HG03442 (cell line): ENCODE results near the gene WNK2.
"Not testable (repeated sequence)": the region's sequence is repeated elsewhere in the genome, so short reads cannot be mapped to it uniquely, and the experiment has no call there.

Source experiments
- ATAC-seq: cut with Tn5 transposase; IDR thresholded peaks from one replicate; pipeline ENCODE4 v1.9.1; 2021; ENCODE audit warnings: mild to moderate bottlenecking, moderate library complexity; ENCODE audit not compliant: unreplicated experiment

WNK2 gene

DNA sequence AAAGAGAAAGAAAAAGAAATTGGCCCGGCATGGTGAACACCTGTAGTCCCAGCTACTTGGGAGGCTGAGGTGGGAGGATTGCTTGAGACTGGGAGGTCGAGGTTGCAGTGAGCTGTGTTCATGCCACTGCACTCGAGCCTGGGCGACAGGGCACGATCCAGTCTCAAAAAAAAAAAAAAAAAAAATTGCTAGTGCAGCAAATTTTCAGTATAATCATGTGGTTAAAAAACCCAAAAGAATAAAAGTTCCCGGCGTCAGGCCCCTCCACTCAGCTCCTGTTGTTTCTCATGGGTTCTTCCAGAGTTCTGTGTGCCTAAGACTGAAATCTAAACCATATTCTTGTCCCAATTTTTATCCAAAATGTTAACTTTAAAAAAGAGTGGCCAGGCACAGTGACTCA is 49.1 kb downstream of the WNK2 start:
- ATAC-seq: no peak

DNA sequence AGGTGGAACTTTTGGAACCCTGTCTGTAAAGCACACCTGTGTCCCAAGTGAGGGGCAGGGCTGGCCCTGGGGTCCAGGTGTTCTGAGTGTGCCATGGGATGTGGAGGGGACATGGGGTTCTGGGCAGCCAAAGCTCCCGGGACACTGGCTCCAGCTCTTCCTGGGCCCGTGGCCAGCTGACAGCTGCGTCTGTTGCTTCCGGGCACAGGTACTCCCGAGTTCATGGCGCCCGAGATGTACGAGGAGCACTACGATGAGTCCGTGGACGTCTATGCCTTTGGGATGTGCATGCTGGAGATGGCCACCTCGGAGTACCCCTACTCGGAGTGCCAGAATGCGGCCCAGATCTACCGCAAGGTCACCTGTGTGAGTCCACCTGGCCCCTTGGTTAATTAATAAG is 50.7 kb downstream of the WNK2 start:
- no peak for ATAC-seq

DNA sequence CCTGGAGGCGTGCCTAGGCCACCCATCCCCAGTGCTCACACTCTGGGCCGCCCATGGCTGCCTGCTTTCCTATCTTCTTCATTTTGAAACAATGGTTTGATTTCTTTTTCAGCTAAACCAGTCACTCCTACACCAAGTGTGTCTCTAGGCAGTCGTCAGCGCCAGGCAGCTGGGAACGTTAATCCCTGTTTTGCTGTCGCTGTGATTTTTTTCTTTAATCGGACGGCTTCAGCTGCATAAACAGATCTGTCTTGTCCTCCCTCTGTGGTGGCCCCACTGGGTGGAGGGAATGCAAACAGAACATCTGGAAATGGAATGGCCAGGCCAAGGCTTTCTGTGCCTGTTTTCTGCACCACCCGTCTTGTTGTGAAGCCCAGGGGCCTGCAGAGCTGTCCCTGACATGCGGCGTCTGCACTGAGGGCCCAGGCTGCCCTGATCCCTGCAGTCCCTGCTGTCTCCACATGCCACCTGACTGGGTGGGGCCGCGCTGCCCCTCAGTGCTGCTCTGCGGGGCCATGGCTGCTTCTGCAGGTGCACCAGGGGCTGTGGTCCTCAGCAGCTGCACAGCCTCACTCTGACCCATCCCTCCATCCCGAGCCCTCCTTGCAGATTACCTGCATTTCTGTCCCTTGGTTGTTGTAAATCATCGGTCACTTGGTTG is 51.5 kb downstream of the WNK2 start:
- no peak for ATAC-seq

DNA sequence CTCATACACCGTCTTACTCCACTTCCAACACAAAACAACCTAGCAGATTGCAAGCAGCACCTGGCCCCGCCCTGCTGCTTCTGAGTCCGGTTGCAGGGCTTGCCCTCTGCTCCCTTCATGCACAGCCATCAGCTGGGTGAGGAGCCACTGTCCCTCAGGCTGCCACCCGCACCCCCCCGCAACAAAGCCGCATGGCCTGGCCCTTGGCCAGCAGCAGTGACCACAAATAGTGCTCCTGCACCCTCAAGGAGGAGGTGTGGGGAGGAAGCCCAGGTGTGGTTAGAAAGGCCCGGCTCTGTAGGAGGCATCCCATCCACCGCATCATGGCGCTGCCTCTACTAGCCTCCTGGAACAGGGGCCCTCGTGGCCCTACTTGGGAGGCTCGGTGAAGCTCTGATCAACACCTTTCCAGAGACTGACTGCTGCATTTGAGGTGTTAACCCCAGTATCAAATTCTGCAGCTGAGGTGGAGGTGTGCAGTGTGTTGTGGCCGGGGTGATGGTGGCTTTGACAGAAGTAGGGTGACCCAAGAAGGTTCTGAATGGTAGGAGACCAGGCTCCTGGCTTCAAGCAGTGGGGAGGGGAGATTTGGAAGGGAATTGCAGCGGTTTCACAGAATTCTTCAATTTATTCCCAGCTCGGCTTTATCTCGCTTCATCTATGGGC is 52.7 kb downstream of the WNK2 start:
- no peak for ATAC-seq

DNA sequence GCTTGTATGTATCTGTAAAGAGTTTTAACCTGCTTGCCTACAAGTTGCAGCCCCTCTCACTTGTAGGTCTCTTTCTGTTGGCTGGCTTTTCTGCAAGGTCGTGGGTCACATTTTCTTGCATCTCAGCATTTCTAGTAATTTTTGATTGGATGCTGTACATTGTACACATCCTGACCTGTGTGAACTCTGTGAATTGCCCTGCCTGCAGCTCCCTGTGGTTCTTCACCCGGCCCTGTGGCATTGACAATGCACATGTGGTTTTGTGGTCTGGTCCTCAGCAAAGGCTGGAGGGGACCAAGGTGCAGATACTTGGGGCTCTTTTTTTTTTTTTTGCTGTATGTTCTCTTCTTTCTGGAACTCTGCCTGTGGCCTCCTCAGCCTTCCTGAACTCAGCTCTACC is 53.6 kb downstream of the WNK2 start:
- ATAC-seq: no peak

DNA sequence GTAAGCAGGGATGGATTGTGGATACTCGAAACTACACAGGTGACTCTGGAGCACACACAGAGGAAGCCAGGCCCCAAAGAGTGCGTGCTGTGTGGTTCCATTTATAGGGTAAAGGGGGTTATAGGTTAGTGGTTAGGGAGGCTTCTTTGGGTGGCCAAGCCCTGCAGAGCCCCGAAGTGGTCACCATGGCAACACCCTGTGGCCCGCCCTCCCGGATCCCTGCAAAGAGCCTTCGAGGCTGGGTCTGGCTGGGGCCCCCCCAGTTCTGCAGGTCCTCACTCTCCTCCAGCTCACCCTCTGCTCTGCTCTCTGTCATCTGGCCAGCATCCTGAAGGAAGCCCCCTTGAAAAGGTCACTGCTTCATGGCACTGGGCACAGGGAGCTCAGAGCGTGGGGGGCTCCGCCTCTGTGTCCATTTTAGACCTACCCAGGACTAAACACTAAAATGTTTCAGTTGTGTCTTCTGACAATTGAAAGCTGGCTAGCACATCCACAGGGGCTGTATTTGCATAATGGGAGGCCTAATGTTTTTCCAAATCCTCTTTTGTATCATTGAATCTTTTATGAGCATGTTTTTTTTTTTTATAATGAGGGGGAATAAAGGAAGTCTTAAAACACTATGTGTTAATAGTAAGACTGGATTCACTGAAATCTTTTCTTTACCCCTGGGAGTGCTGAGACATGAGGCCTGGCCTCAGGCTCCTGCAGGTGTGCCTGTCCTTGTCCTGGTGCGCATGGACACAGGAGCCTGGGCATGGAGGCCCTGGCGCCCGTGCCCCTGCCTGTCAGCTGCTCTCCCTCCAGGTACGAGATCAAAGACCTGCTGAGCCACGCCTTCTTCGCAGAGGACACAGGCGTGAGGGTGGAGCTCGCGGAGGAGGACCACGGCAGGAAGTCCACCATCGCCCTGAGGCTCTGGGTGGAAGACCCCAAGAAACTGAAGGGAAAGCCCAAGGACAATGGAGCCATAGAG is 55.3 kb downstream of the WNK2 start:
- ATAC-seq: no peak

DNA sequence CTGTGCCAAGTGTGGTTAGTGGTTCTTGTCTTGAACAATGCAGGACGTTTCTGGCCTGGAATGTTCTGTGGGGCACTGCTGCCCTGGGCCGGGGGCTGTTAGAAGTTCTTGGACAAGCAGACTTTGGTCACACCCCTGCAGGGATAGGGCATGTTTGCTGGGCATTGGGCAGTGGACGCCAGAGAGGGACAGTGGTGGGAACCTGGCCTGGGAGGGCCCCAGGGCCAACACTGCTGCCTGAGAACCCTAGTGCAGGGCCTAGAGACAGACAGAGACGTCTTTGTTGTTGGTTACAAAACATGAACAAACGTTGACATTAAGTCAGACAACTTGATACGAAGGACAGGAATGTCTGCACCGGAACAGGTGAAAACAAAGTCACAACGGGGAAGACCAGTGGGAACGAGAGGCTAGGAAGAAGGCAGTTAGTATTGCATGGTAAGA is 57.0 kb downstream of the WNK2 start:
- no peak for ATAC-seq

DNA sequence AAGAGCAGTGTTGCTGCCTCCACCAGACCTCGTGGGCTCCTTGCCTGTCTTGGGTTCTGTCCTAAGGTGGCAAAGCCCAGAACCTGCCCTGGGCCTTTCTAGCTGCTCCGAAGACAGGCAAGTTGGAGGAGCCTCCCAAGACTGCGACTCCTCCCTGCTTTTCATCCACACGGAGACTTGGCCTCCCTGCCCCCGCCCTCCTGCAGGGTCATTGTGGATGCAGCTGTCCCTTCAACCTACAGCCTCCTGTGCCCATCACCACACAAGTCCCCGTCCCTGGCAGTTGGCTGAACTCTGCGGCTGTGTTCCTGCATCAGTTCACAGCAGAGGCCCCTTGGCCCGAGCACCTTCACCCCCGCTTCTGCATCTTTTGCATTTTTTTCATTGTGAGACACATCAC is 59.2 kb downstream of the WNK2 start:
- ATAC-seq: no peak

DNA sequence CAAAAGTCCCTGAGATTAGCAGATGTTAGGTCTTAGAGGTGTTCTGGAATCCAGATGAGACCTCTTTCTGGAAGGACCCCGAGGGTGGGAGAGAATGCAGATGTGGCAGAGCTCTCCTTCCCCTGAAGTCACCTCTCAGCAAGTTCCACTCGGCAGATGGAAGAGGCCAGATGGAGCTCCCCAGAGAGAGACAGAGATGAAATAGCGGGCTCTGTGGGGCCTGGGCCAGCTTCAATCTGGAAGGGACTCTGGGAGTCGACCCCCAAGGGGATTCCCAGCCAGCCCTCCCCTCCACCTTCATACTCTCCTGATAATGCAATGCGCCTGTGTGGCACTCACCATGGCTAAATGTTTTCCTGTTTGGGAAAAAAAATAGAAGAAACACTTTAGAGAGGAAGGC is 60.2 kb downstream of the WNK2 start:
- ATAC-seq: no peak

DNA sequence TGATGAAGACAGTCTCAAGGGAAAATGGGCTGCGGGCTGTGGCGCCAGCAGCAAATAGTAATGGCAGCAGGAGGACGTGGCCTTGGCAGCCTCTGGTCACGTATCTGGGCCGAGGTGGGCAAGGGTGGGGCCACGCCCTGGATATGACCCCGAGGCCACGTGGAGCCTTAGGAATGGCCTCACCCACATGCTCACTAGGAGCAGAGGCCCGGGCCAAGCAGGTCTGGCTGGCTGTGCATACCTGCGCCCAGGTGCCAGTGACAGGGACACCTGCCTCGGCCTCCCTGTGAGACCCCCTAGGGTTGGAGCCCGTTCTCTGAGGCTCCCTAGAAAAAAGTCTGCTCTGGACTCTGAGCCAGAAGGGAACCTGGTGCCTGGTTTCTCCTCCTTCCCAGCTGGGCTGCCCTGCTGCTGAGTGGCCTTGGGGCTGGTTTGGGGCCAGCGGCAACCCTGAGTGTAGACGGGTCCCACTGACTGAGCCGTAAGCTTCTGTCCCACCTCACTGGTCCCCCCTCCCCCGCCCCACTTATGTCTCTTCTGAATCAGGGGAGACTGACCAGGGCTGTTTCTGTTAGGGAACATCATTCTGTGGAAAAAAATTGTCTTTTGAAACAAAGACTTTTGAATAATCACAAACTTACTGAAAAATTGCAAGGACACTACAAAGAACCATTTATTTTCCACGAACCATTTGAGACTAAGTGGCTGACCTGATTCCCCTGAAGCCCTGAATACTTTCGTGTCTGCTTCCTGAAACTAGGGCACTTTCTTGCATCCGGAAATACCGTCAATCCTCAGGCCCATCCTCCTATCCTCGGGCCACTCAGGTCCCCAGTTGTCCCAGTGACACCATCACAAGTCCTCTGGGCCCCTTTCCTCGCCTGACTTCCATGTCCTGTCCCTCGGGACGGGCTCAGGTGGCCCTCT is 60.8 kb downstream of the WNK2 start:
- ATAC-seq: no peak

DNA sequence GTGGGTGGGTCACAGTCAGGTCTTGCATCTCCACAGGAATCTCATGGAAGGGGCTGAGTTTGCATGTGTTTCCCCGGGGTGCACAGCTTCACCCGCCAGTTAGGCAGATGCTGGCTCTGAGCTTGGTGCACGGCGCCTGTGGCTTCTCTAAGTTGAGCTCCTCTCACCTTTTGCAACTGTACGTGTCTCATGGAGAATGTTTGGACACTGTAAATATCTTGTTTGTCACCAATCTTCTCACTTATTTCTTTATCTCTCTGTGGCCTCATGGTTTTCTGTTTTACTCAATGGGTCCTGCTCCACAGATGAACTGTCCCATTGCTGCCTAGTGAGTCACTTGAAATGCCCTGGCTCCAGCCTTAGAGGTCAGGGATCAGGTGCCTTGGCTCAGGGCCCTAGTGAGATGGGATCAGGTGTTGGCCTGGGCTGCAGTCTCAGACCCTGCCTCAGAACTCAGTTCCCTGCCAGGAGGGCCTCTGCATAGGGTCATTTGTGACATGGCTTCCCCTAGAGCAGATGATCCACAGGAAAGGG is 61.6 kb downstream of the WNK2 start:
- no peak for ATAC-seq

DNA sequence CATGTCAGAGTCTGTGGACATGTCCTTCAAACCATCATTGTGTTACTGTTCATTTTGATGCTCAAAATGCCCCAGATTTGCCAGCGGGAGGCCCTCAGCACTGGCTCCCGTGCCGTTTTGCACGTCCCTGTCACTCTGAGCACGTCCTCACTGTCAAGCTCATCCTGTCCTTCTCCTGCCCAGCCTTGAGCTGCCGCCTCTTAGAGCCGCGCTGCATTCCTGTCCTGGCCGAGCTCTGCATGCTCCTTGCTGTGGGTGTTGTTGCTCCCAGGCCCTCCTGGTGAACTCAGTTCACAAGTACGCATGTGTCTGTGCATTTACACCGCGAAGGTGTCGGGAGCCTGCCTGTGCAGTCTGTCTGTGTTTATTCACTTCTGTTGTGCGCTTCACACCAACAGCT is 62.2 kb downstream of the WNK2 start:
- ATAC-seq: no peak

DNA sequence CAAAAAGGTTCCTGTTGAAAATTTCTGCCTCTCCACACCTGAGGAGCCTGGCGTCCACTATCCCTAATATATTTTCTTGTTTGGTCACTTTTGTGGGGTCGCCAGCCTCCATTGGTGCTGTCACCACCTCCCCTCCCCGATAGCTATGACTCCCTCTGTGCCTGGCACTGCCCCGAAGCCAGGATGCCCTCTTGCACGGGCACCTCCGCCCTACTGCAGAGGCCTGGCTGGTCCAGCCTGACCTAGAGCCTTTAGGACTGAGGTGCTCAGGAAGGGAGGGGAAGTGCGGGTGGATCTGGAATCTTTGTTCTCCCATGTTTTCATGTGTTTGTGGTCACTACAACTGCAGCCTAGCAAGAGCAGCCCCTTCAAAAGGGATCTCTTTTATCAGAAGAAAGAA is 62.6 kb downstream of the WNK2 start:
- no peak for ATAC-seq

DNA sequence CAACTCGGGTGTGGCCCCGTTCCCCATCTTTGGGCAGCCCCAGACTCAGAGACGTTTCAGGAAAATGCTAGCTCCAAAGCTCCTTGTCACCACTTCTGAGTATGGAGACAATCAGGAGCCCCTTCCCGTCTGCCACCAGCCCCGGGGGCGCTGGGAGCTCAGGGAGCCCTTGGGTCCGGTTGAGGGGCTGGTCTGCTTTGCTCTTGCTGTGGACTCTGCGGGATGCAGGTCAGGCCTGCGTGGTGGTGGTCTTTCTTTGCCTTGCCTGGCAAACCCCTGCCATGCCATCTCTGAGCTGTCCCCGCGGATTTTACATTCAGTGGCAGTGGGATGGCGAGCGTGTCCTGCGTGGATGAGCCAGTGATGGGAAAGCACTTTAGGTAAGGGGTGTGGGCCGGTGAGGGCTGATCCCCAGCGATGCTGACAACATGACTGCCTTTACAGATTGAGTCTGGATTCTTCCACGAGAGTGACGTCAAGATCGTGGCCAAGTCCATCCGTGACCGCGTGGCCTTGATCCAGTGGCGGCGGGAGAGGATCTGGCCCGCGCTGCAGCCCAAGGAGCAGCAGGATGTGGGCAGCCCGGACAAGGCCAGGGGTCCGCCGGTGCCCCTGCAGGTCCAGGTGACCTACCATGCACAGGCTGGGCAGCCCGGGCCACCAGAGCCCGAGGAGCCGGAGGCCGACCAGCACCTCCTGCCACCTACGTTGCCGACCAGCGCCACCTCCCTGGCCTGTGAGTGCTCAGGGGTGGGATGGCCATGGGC is 63.3 kb downstream of the WNK2 start:
- no peak for ATAC-seq

DNA sequence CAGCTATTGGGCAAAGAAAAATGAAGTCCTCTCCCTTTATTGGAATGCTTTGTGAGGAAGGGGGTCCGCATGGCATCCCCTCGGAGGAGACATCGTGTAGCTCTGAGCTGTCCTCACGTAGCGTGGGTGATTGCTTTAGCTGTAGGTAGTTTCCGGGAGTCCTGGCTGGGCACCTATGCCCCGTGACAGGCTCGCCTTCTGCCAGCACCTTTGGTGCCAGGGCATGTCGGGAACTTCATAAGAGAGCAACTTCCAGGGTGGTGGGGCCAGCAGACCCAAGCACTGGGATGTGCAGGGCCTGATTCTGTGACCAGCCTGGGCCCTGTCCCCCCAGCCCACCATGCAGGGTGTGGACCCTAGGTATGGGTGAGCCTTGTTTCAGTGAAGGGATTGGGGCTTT is 64.0 kb downstream of the WNK2 start:
- ATAC-seq: no peak

DNA sequence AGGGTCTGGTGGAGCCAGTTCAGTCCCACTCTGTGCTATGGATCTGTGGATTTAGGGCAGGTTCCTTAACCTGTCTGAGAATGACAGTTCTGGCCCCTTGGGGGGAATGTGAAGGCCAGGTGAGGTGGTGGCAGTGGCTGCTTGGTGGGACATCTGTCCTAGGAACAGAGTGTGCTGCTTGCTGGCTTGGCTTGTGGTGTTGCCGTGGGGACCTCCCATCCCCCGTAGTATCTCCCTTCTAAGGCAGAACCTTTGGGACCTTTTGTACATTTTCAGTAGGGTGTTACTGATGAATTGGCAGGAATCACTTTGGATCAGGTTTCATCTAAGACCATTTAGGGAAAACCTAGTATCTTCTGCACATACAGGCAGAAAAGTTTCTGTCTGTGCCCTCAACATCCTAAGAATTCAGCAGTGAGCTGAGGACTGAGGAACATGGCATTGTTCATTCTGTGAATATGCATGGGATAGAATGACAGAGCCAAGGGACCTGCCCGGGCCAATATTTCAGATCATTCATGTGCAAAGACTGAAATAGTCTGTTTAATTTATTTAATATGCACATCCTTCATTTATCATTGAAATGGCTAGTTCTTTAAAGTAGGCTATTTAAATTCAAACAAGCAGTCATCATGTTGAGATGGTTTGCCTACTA is 64.6 kb downstream of the WNK2 start:
- ATAC-seq: no peak

DNA sequence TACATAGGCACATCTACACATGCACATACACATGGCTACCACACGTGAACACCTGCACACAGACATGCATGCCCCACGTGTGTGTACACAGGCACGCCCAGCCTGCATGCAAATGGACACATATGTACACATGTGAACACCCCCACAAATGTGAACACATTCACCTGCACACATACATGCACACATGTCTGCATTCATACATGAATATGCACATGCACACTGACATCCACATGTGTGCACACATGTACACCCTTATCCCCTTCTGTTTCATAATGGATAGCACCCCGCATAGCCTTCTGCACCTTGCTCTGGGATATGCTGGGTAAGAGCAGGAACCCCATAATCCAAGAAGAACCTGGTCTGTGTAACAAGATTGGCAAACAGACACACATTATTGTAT is 66.2 kb downstream of the WNK2 start:
- ATAC-seq: no peak

DNA sequence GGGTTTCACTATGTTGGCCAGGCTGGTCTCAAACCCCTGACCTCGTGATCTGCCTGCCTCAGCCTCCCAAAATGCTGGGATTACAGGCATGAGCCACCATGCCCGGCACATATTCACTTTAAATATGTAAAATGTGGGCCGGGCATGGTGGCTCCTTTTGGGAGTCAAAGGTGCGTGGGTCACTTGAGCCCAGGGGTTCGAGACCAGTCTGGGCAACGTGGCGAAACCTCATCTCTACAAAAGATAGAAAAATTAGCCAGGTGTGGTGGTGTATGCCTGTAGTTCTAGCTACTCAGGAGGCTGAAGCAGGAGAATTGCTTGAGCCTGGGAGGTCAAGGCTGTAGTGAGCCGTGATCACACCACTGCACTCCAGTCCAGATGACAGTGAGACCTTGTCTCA is 67.4 kb downstream of the WNK2 start:
- not testable (repeated sequence) for ATAC-seq

DNA sequence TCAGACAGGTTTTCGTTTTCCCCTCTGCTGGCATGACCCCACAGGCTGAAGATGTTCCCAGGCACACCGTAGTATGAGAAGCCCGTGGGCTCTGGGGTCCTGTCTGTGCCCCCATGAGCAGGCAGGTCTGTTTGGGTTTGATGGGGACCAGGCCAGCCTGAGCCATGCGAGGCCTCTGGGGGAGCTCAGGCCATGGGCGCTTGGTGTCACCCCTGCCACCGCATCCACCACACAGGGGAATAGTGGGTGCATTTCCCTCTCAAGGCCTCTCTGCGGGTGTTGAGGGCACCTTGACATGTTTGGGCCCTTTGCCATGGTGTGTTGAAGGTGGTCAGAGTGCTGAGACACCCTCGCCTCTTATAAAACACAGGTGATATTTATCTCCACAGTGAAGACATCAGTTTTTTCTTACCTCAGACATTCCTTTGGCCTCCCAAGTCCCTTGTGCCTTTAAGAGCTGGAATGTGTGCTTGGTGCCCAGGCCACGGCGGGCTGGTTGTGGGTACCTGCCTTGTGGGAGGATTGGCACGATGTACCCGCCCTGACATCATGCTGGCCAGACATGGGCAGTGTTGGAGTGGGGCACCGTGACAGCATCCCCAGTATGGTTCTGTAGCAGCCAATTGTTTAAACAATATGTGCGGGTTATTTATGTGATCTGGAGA is 68.3 kb downstream of the WNK2 start:
- ATAC-seq: no peak
